RWPE2 (cell line): Measurements from ENCODE around the gene SRRM1.
A peak's percentile ranks its signal among the peaks of the same experiment; 100 is the strongest.
"Not testable (repeated sequence)": the region's sequence is repeated elsewhere in the genome, so short reads cannot be mapped to it uniquely, and the experiment has no call there.

ENCODE experiments used
- ATAC-seq: fragments of 200-7000 bp; cut with Tn5 transposase; 3 replicates; pipeline ENCODE4 v1.9.1; 2021; ENCODE audit warnings: low read depth
- DNase-seq: peaks from one replicate; pipeline ENCODE4 v3.0.0-alpha.2; 2020; ENCODE audit warnings: low spot score
- H3K27ac ChIP-seq: fragments of 450-650 bp; 2 replicates; pipeline ENCODE4 v1.5.1; 2017; ENCODE audit warnings: mild to moderate bottlenecking; ENCODE audit not compliant: poor library complexity, severe bottlenecking
- H3K27me3 ChIP-seq: fragments of 250-450 bp; sonication (Bioruptor Pico); 2 replicates; pipeline ENCODE4 v1.5.1; 2021; ENCODE audit warnings: mild to moderate bottlenecking, moderate library complexity; ENCODE audit not compliant: insufficient read depth, poor library complexity, severe bottlenecking
- H3K36me3 ChIP-seq: fragments of 250-450 bp; sonication (Bioruptor Pico); 2 replicates; pipeline ENCODE4 v1.5.1; 2020; ENCODE audit warnings: low read depth, mild to moderate bottlenecking, moderate library complexity
- H3K4me1 ChIP-seq: fragments of 250-450 bp; sonication (Bioruptor Pico); 2 replicates; pipeline ENCODE4 v1.5.1; 2021; ENCODE audit warnings: mild to moderate bottlenecking, moderate library complexity; ENCODE audit not compliant: insufficient read depth, poor library complexity, severe bottlenecking
- H3K4me3 ChIP-seq: fragments of 250-450 bp; sonication (Bioruptor Pico); 2 replicates; pipeline ENCODE4 v1.5.1; 2021; ENCODE audit warnings: mild to moderate bottlenecking, moderate library complexity; ENCODE audit not compliant: severe bottlenecking
- H3K9me3 ChIP-seq: fragments of 250-450 bp; sonication (Bioruptor Pico); 2 replicates; pipeline ENCODE4 v1.5.1; 2021; ENCODE audit warnings: mild to moderate bottlenecking, moderate library complexity; ENCODE audit not compliant: severe bottlenecking
- CTCF ChIP-seq: fragments of 450-650 bp; IDR thresholded peaks from one replicate; pipeline ENCODE4 v1.5.1; 2017; ENCODE audit warnings: mild to moderate bottlenecking, moderate library complexity; ENCODE audit not compliant: poor library complexity, severe bottlenecking

The SRRM1 gene

GRCh38 chr1:24702511-24703293 is 59.6 kb downstream of the SRRM1 start:
- DNase-seq (no peak), ATAC-seq (0 out of 3 replicates have a peak, but pooled peaks have one; percentile 3)
- Histone ChIP-seq H3K27ac (peak overlapping the region; percentile 25), H3K36me3 (no peaks in the 10 kb centered on the region), H3K27me3 (no peaks in the 10 kb centered on the region), H3K4me1 (peaks cover 16% of the 10 kb centered on the region), H3K9me3 (no peaks in the 10 kb centered on the region), H3K4me3 (no peak overlapping the region)
- TF ChIP-seq CTCF, result no peak

GRCh38 chr1:24704411-24705259 is 61.5 kb downstream of the SRRM1 start:
- Histone ChIP-seq H3K27me3 (no peaks in the 10 kb centered on the region), H3K36me3 (no peaks in the 10 kb centered on the region), H3K27ac (peak overlapping the region; percentile 74), H3K4me3 (no peak overlapping the region), H3K4me1 (peaks cover 16% of the 10 kb centered on the region), H3K9me3 (no peaks in the 10 kb centered on the region)
- DNase-seq (no peak), ATAC-seq (no peak)
- TF ChIP-seq CTCF, result no peak

- Histone ChIP-seq H3K27ac (peak overlapping the region; percentile 74), H3K4me3 (no peak overlapping the region), H3K36me3 (no peaks in the 10 kb centered on the region), H3K9me3 (no peaks in the 10 kb centered on the region), H3K4me1 (peaks cover 16% of the 10 kb centered on the region), H3K27me3 (no peaks in the 10 kb centered on the region)
- no peak for TF ChIP-seq CTCF
- DNase-seq (peak; percentile 96), ATAC-seq (peak; percentile 98)
Observed at GRCh38 chr1:24705260-24706073, 62.4 kb downstream of the SRRM1 start.

GRCh38 chr1:24706074-24706389 is 62.9 kb downstream of the SRRM1 start:
- not testable (repeated sequence) for DNase-seq, H3K27me3 ChIP-seq, H3K4me3 ChIP-seq, H3K9me3 ChIP-seq, ATAC-seq, H3K36me3 ChIP-seq
- Histone ChIP-seq H3K4me1 (peaks cover 16% of the 10 kb centered on the region), H3K27ac (peak overlapping the region; percentile 74)

GRCh38 chr1:24707687-24708086 is 64.6 kb downstream of the SRRM1 start:
- H3K4me3 ChIP-seq, result no peak overlapping the region
- DNase-seq (no peak), ATAC-seq (no peak)
- H3K27ac ChIP-seq, result peak overlapping the region; percentile 74
- peaks cover 16% of the 10 kb centered on the region for H3K4me1 ChIP-seq
- no peaks in the 10 kb centered on the region for H3K9me3 ChIP-seq
- no peaks in the 10 kb centered on the region for H3K36me3 ChIP-seq
- H3K27me3 ChIP-seq, result no peaks in the 10 kb centered on the region
- no peak for TF ChIP-seq CTCF
